ENCODE measurements around the gene IGLL1.
"Not testable (repeated sequence)": the region's sequence is repeated elsewhere in the genome, so short reads cannot be mapped to it uniquely, and the experiment has no call there.

The IGLL1 gene

GRCh38 chr22:23579870-23580575 is at the start of gene IGLL1:
Gene IGLL1 (minus strand): TSS chr22:23580290. CDS start chr22:23580190, 100 bp downstream.
- in situ Hi-C loops (cut with MboI; ENCODE audit: low sequenced_read_pairs) = no loop called here

GRCh38 chr22:23628056-23628743 is 48.1 kb upstream of the IGLL1 start:
- in situ Hi-C loops (cut with MboI; ENCODE audit: low sequenced_read_pairs) = not testable (repeated sequence)

- in situ Hi-C loops (cut with MboI; ENCODE audit: low sequenced_read_pairs) = not testable (repeated sequence)
These were observed 47.4 kb upstream of the IGLL1 start for GRCh38 chr22:23627401-23628055.

- in situ Hi-C loops (cut with MboI; ENCODE audit: low sequenced_read_pairs) = no loop called here
These were observed 46.3 kb upstream of the IGLL1 start for GRCh38 chr22:23626286-23626975.

GRCh38 chr22:23622634-23623033 is 42.5 kb upstream of the IGLL1 start:
- in situ Hi-C loops (cut with MboI; ENCODE audit: low sequenced_read_pairs) = no loop called here

GRCh38 chr22:23621916-23622315 is 41.8 kb upstream of the IGLL1 start:
- in situ Hi-C loops (cut with MboI; ENCODE audit: low sequenced_read_pairs) = not testable (repeated sequence)

GRCh38 chr22:23621082-23621780 is 41.1 kb upstream of the IGLL1 start:
- in situ Hi-C loops (cut with MboI; ENCODE audit: low sequenced_read_pairs) = no loop called here

- in situ Hi-C loops (cut with MboI; ENCODE audit: low sequenced_read_pairs) = no loop called here
These were observed 33.3 kb upstream of the IGLL1 start for GRCh38 chr22:23613193-23613972.

- in situ Hi-C loops (cut with MboI; ENCODE audit: low sequenced_read_pairs) = no loop called here
These were observed 30.1 kb upstream of the IGLL1 start for GRCh38 chr22:23609983-23610781.

GRCh38 chr22:23608583-23608982 is 28.5 kb upstream of the IGLL1 start:
- in situ Hi-C loops (cut with MboI; ENCODE audit: low sequenced_read_pairs) = no loop called here

- in situ Hi-C loops (cut with MboI; ENCODE audit: low sequenced_read_pairs) = no loop called here
These were observed 26.4 kb upstream of the IGLL1 start for GRCh38 chr22:23606204-23607131.

GRCh38 chr22:23604939-23605712 is 25.0 kb upstream of the IGLL1 start:
- in situ Hi-C loops (cut with MboI; ENCODE audit: low sequenced_read_pairs) = no loop called here

- in situ Hi-C loops (cut with MboI; ENCODE audit: low sequenced_read_pairs) = no loop called here
These were observed 23.2 kb upstream of the IGLL1 start for GRCh38 chr22:23603266-23603665.

- in situ Hi-C loops (cut with MboI; ENCODE audit: low sequenced_read_pairs) = no loop called here
These were observed 18.9 kb upstream of the IGLL1 start for GRCh38 chr22:23598805-23599518.

- in situ Hi-C loops (cut with MboI; ENCODE audit: low sequenced_read_pairs) = not testable (repeated sequence)
These were observed 17.6 kb upstream of the IGLL1 start for GRCh38 chr22:23597576-23598268.

GRCh38 chr22:23595904-23596303 is 15.8 kb upstream of the IGLL1 start:
- in situ Hi-C loops (cut with MboI; ENCODE audit: low sequenced_read_pairs) = not testable (repeated sequence)

Measured in HL-60/S4 treated with phorbol 12-myristate 13-acetate at 8.2 ng/mL for 4 days and 3 days (cell line).